Measurements from ENCODE around the gene RAB44. TPM values are rescaled to one million over a fixed set of nuclear protein-coding genes. Genes with fewer than 3 reads are reported as not detected.

Gene RAB44
- polyA plus RNA-seq, 2 donors: 0.21 to 0.37 TPM

DNA sequence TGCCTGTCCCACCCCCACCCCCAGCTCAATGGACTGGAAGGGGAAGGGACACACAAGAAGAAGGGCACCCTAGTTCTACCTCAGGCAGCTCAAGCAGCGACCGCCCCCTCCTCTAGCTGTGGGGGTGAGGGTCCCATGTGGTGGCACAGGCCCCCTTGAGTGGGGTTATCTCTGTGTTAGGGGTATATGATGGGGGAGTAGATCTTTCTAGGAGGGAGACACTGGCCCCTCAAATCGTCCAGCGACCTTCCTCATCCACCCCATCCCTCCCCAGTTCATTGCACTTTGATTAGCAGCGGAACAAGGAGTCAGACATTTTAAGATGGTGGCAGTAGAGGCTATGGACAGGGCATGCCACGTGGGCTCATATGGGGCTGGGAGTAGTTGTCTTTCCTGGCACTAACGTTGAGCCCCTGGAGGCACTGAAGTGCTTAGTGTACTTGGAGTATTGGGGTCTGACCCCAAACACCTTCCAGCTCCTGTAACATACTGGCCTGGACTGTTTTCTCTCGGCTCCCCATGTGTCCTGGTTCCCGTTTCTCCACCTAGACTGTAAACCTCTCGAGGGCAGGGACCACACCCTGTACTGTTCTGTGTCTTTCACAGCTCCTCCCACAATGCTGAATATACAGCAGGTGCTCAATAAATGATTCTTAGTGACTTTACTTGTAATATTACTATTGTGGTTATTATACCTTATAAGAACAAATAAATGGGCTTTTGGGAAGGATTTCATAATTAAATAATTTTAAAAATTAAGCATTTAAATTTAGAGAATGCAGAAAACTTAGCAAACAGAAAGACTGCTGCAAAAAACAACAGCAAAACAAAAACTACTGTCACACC lies 10.7 kb upstream of the RAB44 start:
- H3K36me3 ChIP-seq (ENCODE audit: control insufficient read depth in 2 of 2, insufficient read depth in 2 of 2, low read length in 1 of 2): peaks cover 20 to 24% of the 10 kb centered on the region in 2 donors
- H3K27ac ChIP-seq (ENCODE audit: low read depth in 2 of 2, low read length in 1 of 2): peak overlapping the region in 1 of 2 donors; percentile 5
- no peak overlapping the region for H3K4me3 ChIP-seq (ENCODE audit: low read depth in 1 of 2, low read length in 2 of 2)
- no peaks in the 10 kb centered on the region for H3K27me3 ChIP-seq (ENCODE audit: control insufficient read depth in 1 of 2, insufficient read depth in 2 of 2, low read length in 2 of 2)
- no peaks in the 10 kb centered on the region for H3K9me3 ChIP-seq (ENCODE audit: control insufficient read depth in 2 of 2, insufficient read depth in 1 of 2, low read depth in 1 of 2, low read length in 1 of 2)
- H3K4me1 ChIP-seq (ENCODE audit: control insufficient read depth in 2 of 2, insufficient read depth in 2 of 2, low read length in 1 of 2): peaks cover 2 to 12% of the 10 kb centered on the region in 2 donors
- 88 to 89% methylated on average over 10 of the region's 10 CpGs for WGBS, 2 donors

DNA sequence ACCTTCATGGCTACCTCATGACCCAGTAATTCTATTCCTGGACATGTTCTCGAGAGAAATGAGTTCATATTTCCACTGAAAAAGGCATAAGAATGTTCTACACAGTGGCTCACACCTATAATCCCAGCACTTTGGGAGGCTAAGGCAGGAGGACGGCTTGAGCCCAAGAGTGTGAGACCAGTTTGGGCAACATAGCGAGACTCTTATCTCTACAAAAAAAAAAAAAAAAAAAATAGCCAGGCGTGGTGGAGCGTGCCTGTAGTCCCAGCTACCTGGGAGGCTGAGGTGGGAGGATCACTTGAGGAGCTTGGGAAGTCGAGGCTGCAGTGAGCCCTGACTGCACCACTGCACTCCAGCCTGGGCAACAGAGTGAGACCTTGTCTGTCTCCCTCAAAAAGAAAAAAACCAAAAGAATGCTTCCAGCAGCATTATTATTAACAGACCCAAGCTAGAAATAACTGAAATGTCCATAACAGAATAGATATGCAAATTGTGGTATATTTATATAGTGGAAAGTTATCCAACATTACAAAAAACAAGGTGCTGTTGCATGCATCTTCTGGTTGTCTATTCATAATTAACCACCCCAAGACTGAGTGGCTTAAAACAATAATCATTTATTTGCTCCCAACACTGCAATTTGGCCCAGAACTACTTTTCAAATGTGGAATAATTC lies 9.4 kb upstream of the RAB44 start:
- H3K4me3 ChIP-seq (ENCODE audit: low read depth in 1 of 2, low read length in 2 of 2): no peak overlapping the region
- H3K27ac ChIP-seq (ENCODE audit: low read depth in 2 of 2, low read length in 1 of 2): no peak overlapping the region
- peaks cover 20 to 24% of the 10 kb centered on the region in 2 donors for H3K36me3 ChIP-seq (ENCODE audit: control insufficient read depth in 2 of 2, insufficient read depth in 2 of 2, low read length in 1 of 2)
- no peaks in the 10 kb centered on the region for H3K9me3 ChIP-seq (ENCODE audit: control insufficient read depth in 2 of 2, insufficient read depth in 1 of 2, low read depth in 1 of 2, low read length in 1 of 2)
- peaks cover 2 to 16% of the 10 kb centered on the region in 2 donors for H3K4me1 ChIP-seq (ENCODE audit: control insufficient read depth in 2 of 2, insufficient read depth in 2 of 2, low read length in 1 of 2)
- WGBS, 2 donors: 87 to 94% methylated on average over 6 of the region's 6 CpGs
- H3K27me3 ChIP-seq (ENCODE audit: control insufficient read depth in 1 of 2, insufficient read depth in 2 of 2, low read length in 2 of 2): no peaks in the 10 kb centered on the region

DNA sequence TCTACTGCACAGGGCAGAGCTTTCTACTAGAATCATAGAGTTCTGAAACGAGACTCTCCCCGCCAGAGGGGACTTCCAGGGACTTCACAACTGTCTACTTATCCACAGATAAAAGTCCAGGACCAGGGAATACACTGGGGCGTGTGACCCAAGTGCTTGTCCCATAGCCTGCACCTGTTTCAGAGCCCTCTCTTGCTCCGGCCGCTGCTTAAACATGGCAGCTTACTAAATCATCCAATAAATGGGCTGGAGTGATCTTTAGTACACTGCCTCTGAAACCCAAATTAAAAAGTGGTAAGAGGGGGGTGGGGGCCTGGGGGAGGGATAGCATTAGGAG lies 8.9 kb upstream of the RAB44 start:
- Histone ChIP-seq H3K9me3 (ENCODE audit: control insufficient read depth in 2 of 2, insufficient read depth in 1 of 2, low read depth in 1 of 2, low read length in 1 of 2) (no peaks in the 10 kb centered on the region), H3K4me1 (ENCODE audit: control insufficient read depth in 2 of 2, insufficient read depth in 2 of 2, low read length in 1 of 2) (peaks cover under 1 to 16% of the 10 kb centered on the region in 2 donors), H3K27me3 (ENCODE audit: control insufficient read depth in 1 of 2, insufficient read depth in 2 of 2, low read length in 2 of 2) (no peaks in the 10 kb centered on the region), H3K36me3 (ENCODE audit: control insufficient read depth in 2 of 2, insufficient read depth in 2 of 2, low read length in 1 of 2) (peaks cover 20 to 23% of the 10 kb centered on the region in 2 donors), H3K27ac (ENCODE audit: low read depth in 2 of 2, low read length in 1 of 2) (no peak overlapping the region), H3K4me3 (ENCODE audit: low read depth in 1 of 2, low read length in 2 of 2) (no peak overlapping the region)
- 87 to 91% methylated on average over 5 of the region's 5 CpGs for WGBS, 2 donors

DNA sequence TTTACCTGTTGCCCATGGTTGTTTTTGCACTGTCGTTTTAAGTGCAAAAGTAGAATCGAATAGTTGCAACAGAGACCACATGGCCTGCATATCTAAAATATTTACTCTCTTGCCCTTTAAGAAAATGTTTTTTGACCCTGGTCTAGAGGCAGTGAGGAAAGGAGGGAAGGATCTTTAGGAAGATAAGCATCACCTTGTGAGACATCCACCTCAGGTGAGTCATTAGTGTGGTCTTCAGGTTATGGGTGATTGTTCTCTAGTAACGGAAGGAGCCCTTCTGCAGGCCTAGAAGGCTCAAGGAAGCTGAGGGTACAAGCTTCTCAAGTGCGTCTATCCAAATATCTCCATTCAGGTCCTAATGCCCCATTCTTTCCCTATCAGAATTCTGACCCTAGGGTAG lies 6.6 kb upstream of the RAB44 start:
- peaks cover 0 to 16% of the 10 kb centered on the region in 2 donors for H3K4me1 ChIP-seq (ENCODE audit: control insufficient read depth in 2 of 2, insufficient read depth in 2 of 2, low read length in 1 of 2)
- WGBS, 2 donors: 94% methylated on average over 4 of the region's 4 CpGs
- no peak overlapping the region for H3K27ac ChIP-seq (ENCODE audit: low read depth in 2 of 2, low read length in 1 of 2)
- no peaks in the 10 kb centered on the region for H3K27me3 ChIP-seq (ENCODE audit: control insufficient read depth in 1 of 2, insufficient read depth in 2 of 2, low read length in 2 of 2)
- H3K9me3 ChIP-seq (ENCODE audit: control insufficient read depth in 2 of 2, insufficient read depth in 1 of 2, low read depth in 1 of 2, low read length in 1 of 2): no peaks in the 10 kb centered on the region
- peaks cover 11% of the 10 kb centered on the region in 2 donors for H3K36me3 ChIP-seq (ENCODE audit: control insufficient read depth in 2 of 2, insufficient read depth in 2 of 2, low read length in 1 of 2)
- H3K4me3 ChIP-seq (ENCODE audit: low read depth in 1 of 2, low read length in 2 of 2): no peak overlapping the region

DNA sequence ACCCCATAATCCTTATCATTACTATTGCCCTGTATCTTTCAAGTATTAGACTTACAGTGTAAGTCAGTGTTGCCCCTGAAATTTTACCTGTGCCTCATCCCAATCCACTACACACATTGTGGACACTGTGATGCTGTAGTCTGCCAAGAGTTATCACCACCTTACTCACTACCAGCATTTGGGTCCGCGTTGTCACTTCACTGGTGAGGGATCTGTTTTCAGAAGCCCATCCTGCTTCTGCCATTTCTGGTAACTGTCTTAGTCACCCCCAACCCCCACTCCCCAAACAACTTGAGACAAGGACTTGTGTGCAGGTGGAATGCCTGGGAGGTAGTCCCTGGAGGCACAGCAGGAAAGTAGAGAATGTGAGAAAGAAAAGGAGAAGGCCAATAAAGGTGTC lies 6.0 kb upstream of the RAB44 start:
- Histone ChIP-seq H3K27ac (ENCODE audit: low read depth in 2 of 2, low read length in 1 of 2) (peak overlapping the region in 1 of 2 donors; percentile 24), H3K4me1 (ENCODE audit: control insufficient read depth in 2 of 2, insufficient read depth in 2 of 2, low read length in 1 of 2) (peaks cover 0 to 16% of the 10 kb centered on the region in 2 donors), H3K27me3 (ENCODE audit: control insufficient read depth in 1 of 2, insufficient read depth in 2 of 2, low read length in 2 of 2) (no peaks in the 10 kb centered on the region), H3K9me3 (ENCODE audit: control insufficient read depth in 2 of 2, insufficient read depth in 1 of 2, low read depth in 1 of 2, low read length in 1 of 2) (no peaks in the 10 kb centered on the region), H3K4me3 (ENCODE audit: low read depth in 1 of 2, low read length in 2 of 2) (no peak overlapping the region), H3K36me3 (ENCODE audit: control insufficient read depth in 2 of 2, insufficient read depth in 2 of 2, low read length in 1 of 2) (peaks cover 5% of the 10 kb centered on the region in 2 donors)
- whole genome bisulfite sequencing, 2 donors: 97 to 100% methylated on average over 2 of the region's 2 CpGs

DNA sequence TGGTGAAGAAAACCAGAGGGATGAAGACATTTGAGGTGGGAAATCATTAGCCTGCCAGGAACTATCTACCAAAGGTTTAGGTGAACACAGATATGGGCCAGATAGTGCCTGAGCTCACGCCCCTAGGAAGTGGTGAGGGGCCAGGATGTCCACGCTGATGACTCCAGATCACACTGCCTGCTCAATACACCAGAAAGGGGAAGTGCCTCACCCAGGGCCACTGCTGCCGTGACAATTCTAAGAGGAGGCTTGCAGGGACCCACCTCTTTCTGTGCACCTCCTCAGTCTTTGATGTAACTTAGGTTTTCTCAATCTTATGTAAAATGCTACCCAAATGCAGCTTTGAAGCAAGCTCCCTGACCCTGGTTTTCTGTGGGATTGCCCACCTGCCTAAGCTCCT lies 5.4 kb upstream of the RAB44 start:
- Histone ChIP-seq H3K27me3 (ENCODE audit: control insufficient read depth in 1 of 2, insufficient read depth in 2 of 2, low read length in 2 of 2) (no peaks in the 10 kb centered on the region), H3K36me3 (ENCODE audit: control insufficient read depth in 2 of 2, insufficient read depth in 2 of 2, low read length in 1 of 2) (no peaks in the 10 kb centered on the region), H3K4me1 (ENCODE audit: control insufficient read depth in 2 of 2, insufficient read depth in 2 of 2, low read length in 1 of 2) (peaks cover 0 to 16% of the 10 kb centered on the region in 2 donors), H3K9me3 (ENCODE audit: control insufficient read depth in 2 of 2, insufficient read depth in 1 of 2, low read depth in 1 of 2, low read length in 1 of 2) (no peaks in the 10 kb centered on the region), H3K4me3 (ENCODE audit: low read depth in 1 of 2, low read length in 2 of 2) (no peak overlapping the region), H3K27ac (ENCODE audit: low read depth in 2 of 2, low read length in 1 of 2) (peak overlapping the region; percentile 6 to 62)
- WGBS, 2 donors: 58 to 61% methylated on average over 3 of the region's 3 CpGs

DNA sequence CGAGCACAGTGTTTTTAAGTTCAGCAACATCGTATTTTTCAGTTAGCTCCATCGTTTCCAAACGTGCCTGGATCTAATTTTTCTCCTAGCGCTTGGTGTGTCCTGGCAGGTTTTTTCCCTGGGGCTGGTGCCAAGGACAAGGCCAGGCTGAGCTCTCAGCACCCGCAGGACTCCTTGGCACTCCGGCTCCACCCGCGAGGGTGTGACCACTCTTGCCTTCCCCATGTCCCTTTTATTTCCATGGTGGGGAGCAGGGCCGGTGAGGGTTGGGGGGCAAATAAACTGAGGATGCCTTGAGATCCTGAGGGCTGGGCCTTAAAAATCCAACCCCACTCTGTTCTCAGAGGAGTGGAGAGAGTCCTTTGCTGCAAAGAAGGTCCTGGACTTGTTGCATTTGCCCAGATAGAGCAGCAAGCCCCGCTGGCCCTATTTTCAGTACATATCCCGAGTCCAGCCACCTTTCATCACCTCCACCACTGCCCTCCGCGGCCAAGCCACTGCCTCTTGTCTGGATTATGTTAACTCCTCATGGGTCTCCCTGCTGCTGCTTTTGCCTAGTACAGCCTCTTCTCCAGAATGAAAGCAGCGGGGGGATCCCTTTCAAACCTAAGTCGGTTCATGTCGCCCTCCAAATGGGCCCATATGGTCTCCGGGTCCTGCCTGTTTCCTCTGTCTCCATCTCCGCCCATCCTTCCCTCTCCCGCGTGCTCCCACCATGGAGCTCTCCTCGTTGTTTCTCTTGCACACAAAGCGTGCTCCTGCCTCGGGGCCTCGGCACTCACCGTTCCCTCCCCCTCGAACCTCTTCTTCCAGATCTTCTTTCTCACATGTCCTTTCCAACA lies 4.5 kb upstream of the RAB44 start:
- Histone ChIP-seq H3K4me1 (ENCODE audit: control insufficient read depth in 2 of 2, insufficient read depth in 2 of 2, low read length in 1 of 2) (peaks cover 0 to 16% of the 10 kb centered on the region in 2 donors), H3K36me3 (ENCODE audit: control insufficient read depth in 2 of 2, insufficient read depth in 2 of 2, low read length in 1 of 2) (no peaks in the 10 kb centered on the region), H3K27me3 (ENCODE audit: control insufficient read depth in 1 of 2, insufficient read depth in 2 of 2, low read length in 2 of 2) (no peaks in the 10 kb centered on the region), H3K27ac (ENCODE audit: low read depth in 2 of 2, low read length in 1 of 2) (peak overlapping the region in 1 of 2 donors; percentile 1), H3K4me3 (ENCODE audit: low read depth in 1 of 2, low read length in 2 of 2) (no peak overlapping the region), H3K9me3 (ENCODE audit: control insufficient read depth in 2 of 2, insufficient read depth in 1 of 2, low read depth in 1 of 2, low read length in 1 of 2) (no peaks in the 10 kb centered on the region)
- 57 to 58% methylated on average over 27 of the region's 27 CpGs for WGBS, 2 donors

DNA sequence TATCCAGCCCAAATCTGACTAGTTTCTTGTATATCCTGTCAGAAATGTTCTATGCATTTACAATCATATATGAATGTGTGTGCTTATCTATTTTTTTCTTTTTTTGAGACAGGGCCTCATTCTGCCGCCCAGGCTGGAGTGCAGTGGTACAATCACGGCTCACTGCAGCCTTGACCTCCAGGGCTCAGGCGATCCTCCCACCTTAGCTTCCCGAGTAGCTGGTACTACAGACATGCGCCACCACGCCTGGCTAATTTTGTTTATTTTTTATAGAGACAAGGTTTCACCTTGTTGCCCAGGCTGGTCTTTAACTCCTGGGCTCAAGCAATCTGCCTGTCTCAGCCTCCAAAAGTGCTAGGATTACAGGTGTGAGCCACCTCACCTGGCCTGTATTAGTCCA lies 3.0 kb upstream of the RAB44 start:
- Histone ChIP-seq H3K4me3 (ENCODE audit: low read depth in 1 of 2, low read length in 2 of 2) (no peak overlapping the region), H3K27ac (ENCODE audit: low read depth in 2 of 2, low read length in 1 of 2) (no peak overlapping the region), H3K9me3 (ENCODE audit: control insufficient read depth in 2 of 2, insufficient read depth in 1 of 2, low read depth in 1 of 2, low read length in 1 of 2) (no peaks in the 10 kb centered on the region), H3K4me1 (ENCODE audit: control insufficient read depth in 2 of 2, insufficient read depth in 2 of 2, low read length in 1 of 2) (peaks cover 0 to 16% of the 10 kb centered on the region in 2 donors), H3K27me3 (ENCODE audit: control insufficient read depth in 1 of 2, insufficient read depth in 2 of 2, low read length in 2 of 2) (no peaks in the 10 kb centered on the region), H3K36me3 (ENCODE audit: control insufficient read depth in 2 of 2, insufficient read depth in 2 of 2, low read length in 1 of 2) (no peaks in the 10 kb centered on the region)
- WGBS, 2 donors: 87 to 89% methylated on average over 6 of the region's 6 CpGs

DNA sequence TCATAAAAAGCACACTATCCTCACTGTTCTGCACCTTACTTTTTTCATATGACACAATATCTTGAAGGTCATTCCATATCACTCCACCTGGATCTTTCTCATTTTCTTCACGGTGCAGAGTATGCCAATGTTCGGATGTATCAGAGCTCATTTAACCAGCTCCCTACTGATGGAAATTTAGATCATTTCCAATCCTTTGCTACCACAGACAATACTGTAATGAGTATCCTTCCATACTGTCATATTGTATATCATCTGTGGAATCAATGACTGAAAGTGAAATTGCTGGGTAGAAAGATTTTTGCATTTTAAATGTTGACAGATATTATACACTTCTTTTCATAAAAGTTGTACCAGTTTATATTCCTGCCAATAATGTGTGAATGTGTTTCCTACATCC lies 2.2 kb upstream of the RAB44 start:
- Histone ChIP-seq H3K9me3 (ENCODE audit: control insufficient read depth in 2 of 2, insufficient read depth in 1 of 2, low read depth in 1 of 2, low read length in 1 of 2) (no peaks in the 10 kb centered on the region), H3K27me3 (ENCODE audit: control insufficient read depth in 1 of 2, insufficient read depth in 2 of 2, low read length in 2 of 2) (no peaks in the 10 kb centered on the region), H3K36me3 (ENCODE audit: control insufficient read depth in 2 of 2, insufficient read depth in 2 of 2, low read length in 1 of 2) (no peaks in the 10 kb centered on the region), H3K4me1 (ENCODE audit: control insufficient read depth in 2 of 2, insufficient read depth in 2 of 2, low read length in 1 of 2) (peaks cover 0 to 16% of the 10 kb centered on the region in 2 donors), H3K27ac (ENCODE audit: low read depth in 2 of 2, low read length in 1 of 2) (no peak overlapping the region), H3K4me3 (ENCODE audit: low read depth in 1 of 2, low read length in 2 of 2) (no peak overlapping the region)
- 61 to 70% methylated on average over 2 of the region's 2 CpGs for WGBS, 2 donors
